Uterus (tissue), 2 donors: ENCODE data around the gene ZDHHC12.

ENCODE experiments used
- POLR2A ChIP-seq, 2 donors: fragments of 450-650 bp; IDR thresholded peaks; one replicate each; pipeline ENCODE4 v1.6.1; 2016; ENCODE audit warnings: antibody characterized with exemption in 2 of 2, mild to moderate bottlenecking in 1 of 2, moderate library complexity in 1 of 2
- TF ChIP-seq, protein P1 (sequence below), 4 experiments: fragments of 200-600 bp in 2 of 4; fragments of 450-650 bp in 2 of 4; sonication (generic) in 2 of 4; IDR thresholded peaks; one replicate each; pipeline ENCODE4 v1.5.1; 2016 to 2019; ENCODE audit warnings: antibody characterized with exemption in 4 of 4, mild to moderate bottlenecking in 2 of 4, moderate library complexity in 1 of 4

GRCh38 chr9:128687453-128687852, 36.5 kb downstream of the ZDHHC12 start:
- TF ChIP-seq POLR2A (IDR thresholded peaks at IDR 0.05), result no peak
- TF ChIP-seq, protein P1, sequence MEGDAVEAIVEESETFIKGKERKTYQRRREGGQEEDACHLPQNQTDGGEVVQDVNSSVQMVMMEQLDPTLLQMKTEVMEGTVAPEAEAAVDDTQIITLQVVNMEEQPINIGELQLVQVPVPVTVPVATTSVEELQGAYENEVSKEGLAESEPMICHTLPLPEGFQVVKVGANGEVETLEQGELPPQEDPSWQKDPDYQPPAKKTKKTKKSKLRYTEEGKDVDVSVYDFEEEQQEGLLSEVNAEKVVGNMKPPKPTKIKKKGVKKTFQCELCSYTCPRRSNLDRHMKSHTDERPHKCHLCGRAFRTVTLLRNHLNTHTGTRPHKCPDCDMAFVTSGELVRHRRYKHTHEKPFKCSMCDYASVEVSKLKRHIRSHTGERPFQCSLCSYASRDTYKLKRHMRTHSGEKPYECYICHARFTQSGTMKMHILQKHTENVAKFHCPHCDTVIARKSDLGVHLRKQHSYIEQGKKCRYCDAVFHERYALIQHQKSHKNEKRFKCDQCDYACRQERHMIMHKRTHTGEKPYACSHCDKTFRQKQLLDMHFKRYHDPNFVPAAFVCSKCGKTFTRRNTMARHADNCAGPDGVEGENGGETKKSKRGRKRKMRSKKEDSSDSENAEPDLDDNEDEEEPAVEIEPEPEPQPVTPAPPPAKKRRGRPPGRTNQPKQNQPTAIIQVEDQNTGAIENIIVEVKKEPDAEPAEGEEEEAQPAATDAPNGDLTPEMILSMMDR (IDR thresholded peaks at IDR 0.05), result no peak
